Measurements from ENCODE around the gene CAPRIN1.

- TF ChIP-seq POLR2A (IDR thresholded peaks at IDR 0.05; ENCODE audit: low read length) (no peak), GATA1 (IDR thresholded peaks at IDR 0.05; ENCODE audit: low read depth, low read length) (no peak)
These were observed 21.1 kb upstream of the CAPRIN1 start for GRCh38 chr11:34030382-34030781.

Data from erythroblast (primary cell).